Sigmoid colon (tissue), 3 donors: ENCODE data around the gene GDPD5.

Experiments used
- CTCF ChIP-seq, 4 experiments: fragments of 450-650 bp in 3 of 4; fragments of 200-600 bp in 1 of 4; IDR thresholded peaks; one replicate each; pipeline ENCODE4 v1.5.1; 2016 to 2019; ENCODE audit warnings: antibody characterized with exemption in 4 of 4, mild to moderate bottlenecking in 3 of 4, moderate library complexity in 2 of 4
- POLR2A ChIP-seq, 2 donors: fragments of 450-650 bp; IDR thresholded peaks; one replicate each; pipeline ENCODE4 v1.6.1; 2016; ENCODE audit warnings: antibody characterized with exemption in 2 of 2, mild to moderate bottlenecking in 2 of 2, moderate library complexity in 2 of 2

- TF ChIP-seq CTCF (IDR thresholded peaks at IDR 0.05) (no peak), POLR2A (IDR thresholded peaks at IDR 0.05) (no peak)
Measured at GRCh38 chr11:75485742-75486141, 40.0 kb downstream of the GDPD5 start.
